MM.1S (cell line): ENCODE results near the gene RAB4B.
"Not testable (repeated sequence)": the region's sequence is repeated elsewhere in the genome, so short reads cannot be mapped to it uniquely, and the experiment has no call there.

Source experiments
- DNase-seq: peaks from one replicate; pipeline ENCODE4 v3.0.0-alpha.2; 2015
- H2AFZ ChIP-seq: fragments of 300-600 bp; sonication (generic); 2 replicates; pipeline ENCODE4 v1.6.0; 2016; ENCODE audit warnings: antibody characterized with exemption, low read length
- H3F3A ChIP-seq: fragments of 300-600 bp; sonication (generic); 2 replicates; pipeline ENCODE4 v1.6.1; 2016; ENCODE audit warnings: mild to moderate bottlenecking, antibody characterized with exemption, low read length, moderate library complexity, mixed read lengths; ENCODE audit not compliant: insufficient read depth
- H3K27ac ChIP-seq: fragments of 300-600 bp; sonication (generic); 2 replicates; pipeline ENCODE4 v1.5.1; 2016; ENCODE audit warnings: mild to moderate bottlenecking, low read length
- H3K27me3 ChIP-seq: fragments of 300-600 bp; sonication (generic); replicated peaks from 2 replicates; pipeline ENCODE4 v1.6.0; 2016; ENCODE audit warnings: low read length; ENCODE audit not compliant: insufficient read depth
- H3K36me3 ChIP-seq: fragments of 300-600 bp; sonication (generic); replicated peaks from 2 replicates; pipeline ENCODE4 v1.6.1; 2016; ENCODE audit warnings: mild to moderate bottlenecking, low read length, mixed read lengths; ENCODE audit not compliant: insufficient read depth
- H3K4me1 ChIP-seq: fragments of 300-600 bp; sonication (generic); 2 replicates; pipeline ENCODE4 v1.6.1; 2016; ENCODE audit warnings: low read length, mixed read lengths
- H3K4me2 ChIP-seq: fragments of 300-600 bp; sonication (generic); 2 replicates; pipeline ENCODE4 v1.6.0; 2016; ENCODE audit warnings: low read depth, low read length
- H3K4me3 ChIP-seq: fragments of 300-600 bp; sonication (generic); 2 replicates; pipeline ENCODE4 v1.5.1; 2016; ENCODE audit warnings: low read length, mixed read lengths
- H3K79me2 ChIP-seq: fragments of 300-600 bp; sonication (generic); 2 replicates; pipeline ENCODE4 v1.6.1; 2016; ENCODE audit warnings: mixed run types, low read length, mixed read lengths
- H3K9ac ChIP-seq: fragments of 300-600 bp; sonication (generic); 2 replicates; pipeline ENCODE4 v1.6.1; 2016; ENCODE audit warnings: low read length, mixed read lengths
- H3K9me2 ChIP-seq: fragments of 300-600 bp; sonication (generic); replicated peaks from 2 replicates; pipeline ENCODE4 v1.6.1; 2016; ENCODE audit warnings: mild to moderate bottlenecking, low read length, mixed read lengths; ENCODE audit not compliant: insufficient read depth
- H3K9me3 ChIP-seq: fragments of 300-600 bp; sonication (generic); replicated peaks from 2 replicates; pipeline ENCODE4 v1.6.1; 2016; ENCODE audit warnings: mild to moderate bottlenecking, low read length, mixed read lengths; ENCODE audit not compliant: insufficient read depth
- H4K20me1 ChIP-seq: fragments of 300-600 bp; sonication (generic); 2 replicates; pipeline ENCODE4 v1.6.1; 2016; ENCODE audit warnings: mild to moderate bottlenecking, low read length, moderate library complexity, mixed read lengths; ENCODE audit not compliant: insufficient read depth
- CTCF ChIP-seq: fragments of 300-600 bp; sonication (generic); IDR thresholded peaks from 2 replicates; pipeline ENCODE4 v1.5.1; 2016; ENCODE audit warnings: antibody characterized with exemption, low read length, mixed read lengths
- EZH2 ChIP-seq: fragments of 300-600 bp; sonication (generic); optimal IDR thresholded peaks from 2 replicates; pipeline ENCODE3; 2017; ENCODE audit warnings: low read depth, mild to moderate bottlenecking, antibody characterized with exemption, low read length, mixed read lengths
- EZH2phosphoT487 ChIP-seq: fragments of 300-600 bp; sonication (generic); IDR thresholded peaks from 2 replicates; pipeline ENCODE4 v1.6.1; 2018; ENCODE audit warnings: antibody characterized with exemption, low read length

Gene RAB4B

GRCh38 chr19:40825460-40826095, 47.5 kb downstream of the RAB4B start:
- H3K4me3 ChIP-seq, H3K9me3 ChIP-seq, H3K27me3 ChIP-seq, H3K27ac ChIP-seq, H2AFZ ChIP-seq, H3K9ac ChIP-seq, H3F3A ChIP-seq, H3K79me2 ChIP-seq, H3K4me1 ChIP-seq, DNase-seq, H4K20me1 ChIP-seq, H3K4me2 ChIP-seq, H3K9me2 ChIP-seq, H3K36me3 ChIP-seq: not testable (repeated sequence)

- H2AFZ ChIP-seq, H3K36me3 ChIP-seq: not testable (repeated sequence)
Measured at GRCh38 chr19:40826312-40826698, 48.3 kb downstream of the RAB4B start.

GRCh38 chr19:40826699-40827385, 48.8 kb downstream of the RAB4B start:
- H3K4me2 ChIP-seq, H3K27me3 ChIP-seq, H3K4me1 ChIP-seq, H3K9me3 ChIP-seq, H3K4me3 ChIP-seq, DNase-seq, H3F3A ChIP-seq, H3K9ac ChIP-seq, H3K27ac ChIP-seq, H3K79me2 ChIP-seq, H3K9me2 ChIP-seq, H2AFZ ChIP-seq, H3K36me3 ChIP-seq, H4K20me1 ChIP-seq: not testable (repeated sequence)

More at GRCh38 chr19:40826312-40826698, 48.3 kb downstream of the RAB4B start:
- H3F3A ChIP-seq, H3K4me1 ChIP-seq, H3K4me3 ChIP-seq, H3K9me3 ChIP-seq, H4K20me1 ChIP-seq, H3K27me3 ChIP-seq, H3K79me2 ChIP-seq, H3K9ac ChIP-seq, DNase-seq, H3K9me2 ChIP-seq, H3K27ac ChIP-seq, H3K4me2 ChIP-seq: not testable (repeated sequence)

- Histone ChIP-seq H3K27me3 (peaks cover 6% of the 10 kb centered on the region; the same call in 1 of the 2 replicates), H3K79me2 (no peaks in the 10 kb centered on the region), H3K9me3 (no peaks in the 10 kb centered on the region), H3K4me3 (no peak overlapping the region), H3K9ac (no peak overlapping the region), H3K27ac (no peak overlapping the region), H2AFZ (no peak overlapping the region), H3K36me3 (no peaks in the 10 kb centered on the region), H3K4me1 (no peaks in the 10 kb centered on the region), H4K20me1 (no peaks in the 10 kb centered on the region), H3F3A (no peaks in the 10 kb centered on the region), H3K9me2 (no peaks in the 10 kb centered on the region), H3K4me2 (no peak overlapping the region)
- TF ChIP-seq EZH2phosphoT487: no peak
- no peak for DNase-seq
Measured at GRCh38 chr19:40827386-40828247, 49.6 kb downstream of the RAB4B start.

- Histone ChIP-seq H2AFZ (no peak overlapping the region), H3K27me3 (peaks cover 6% of the 10 kb centered on the region; the same call in 1 of the 2 replicates), H3K79me2 (no peaks in the 10 kb centered on the region), H3K4me2 (no peak overlapping the region), H3K9me2 (no peaks in the 10 kb centered on the region), H3K4me3 (no peak overlapping the region), H3K4me1 (no peaks in the 10 kb centered on the region), H3K9me3 (no peaks in the 10 kb centered on the region), H4K20me1 (no peaks in the 10 kb centered on the region), H3F3A (no peaks in the 10 kb centered on the region), H3K9ac (no peak overlapping the region), H3K27ac (no peak overlapping the region), H3K36me3 (no peaks in the 10 kb centered on the region)
- TF ChIP-seq EZH2phosphoT487 (no peak), CTCF (no peak), EZH2 (no peak)
- DNase-seq: no peak
Measured at GRCh38 chr19:40829205-40829604, 51.2 kb downstream of the RAB4B start.

- not testable (repeated sequence) for H3K9me2 ChIP-seq, H2AFZ ChIP-seq, H3K9me3 ChIP-seq, H3K4me3 ChIP-seq, H4K20me1 ChIP-seq, H3K79me2 ChIP-seq, H3K4me1 ChIP-seq, H3K27me3 ChIP-seq, H3K4me2 ChIP-seq, H3K27ac ChIP-seq, H3K9ac ChIP-seq, H3F3A ChIP-seq, H3K36me3 ChIP-seq, DNase-seq
Measured at GRCh38 chr19:40830741-40831140, 52.7 kb downstream of the RAB4B start.
